Osteocyte (in vitro differentiated cells): ENCODE results near the gene BNIP5. TPM values are rescaled to one million over a fixed set of nuclear protein-coding genes. Genes with fewer than 3 reads are reported as not detected.

Experiments
- DNase-seq: peaks from one replicate; pipeline ENCODE4 v3.0.0; 2021; ENCODE audit warnings: mixed read lengths; ENCODE audit not compliant: unreplicated experiment; ENCODE audit errors: extremely low spot score
- H3K27ac Mint-ChIP-seq: one replicate; pipeline ENCODE4 v1.8.0; 2021; ENCODE audit warnings: mild to moderate bottlenecking, mixed read lengths; ENCODE audit not compliant: unreplicated experiment
- H3K27me3 Mint-ChIP-seq: one replicate; pipeline ENCODE4 v1.8.0; 2021; ENCODE audit warnings: mixed read lengths; ENCODE audit not compliant: unreplicated experiment
- H3K36me3 Mint-ChIP-seq: one replicate; pipeline ENCODE4 v1.8.0; 2021; ENCODE audit warnings: mixed read lengths; ENCODE audit not compliant: unreplicated experiment
- H3K4me1 Mint-ChIP-seq: one replicate; pipeline ENCODE4 v1.8.0; 2021; ENCODE audit warnings: mixed read lengths; ENCODE audit not compliant: unreplicated experiment
- H3K4me3 Mint-ChIP-seq: one replicate; pipeline ENCODE4 v1.8.0; 2021; ENCODE audit warnings: mild to moderate bottlenecking, moderate library complexity, mixed read lengths; ENCODE audit not compliant: unreplicated experiment
- H3K9me3 Mint-ChIP-seq: one replicate; pipeline ENCODE4 v1.8.0; 2021; ENCODE audit warnings: mixed read lengths; ENCODE audit not compliant: unreplicated experiment
- CTCF ChIP-seq: fragments of 200-600 bp; sonication (generic); IDR thresholded peaks from 2 replicates; pipeline ENCODE4 v1.5.0; 2021; ENCODE audit warnings: antibody characterized with exemption, mild to moderate bottlenecking, moderate library complexity
- total RNA-seq: library from RNA; stranded (reverse); gene quantifications from 2 replicates; pipeline ENCODE4 v1.2.1, GENCODE V29; 2021

The BNIP5 gene
- total RNA-seq, 1 donor from 2014 or later, result not detected

GRCh38 chr6:36350082-36350481 lies 13.4 kb upstream of the BNIP5 start:
- Mint-ChIP-seq H3K4me1 (peaks cover 4% of the 10 kb centered on the region), H3K9me3 (peaks cover 7% of the 10 kb centered on the region), H3K27me3 (peaks cover 26% of the 10 kb centered on the region), H3K27ac (no peak overlapping the region), H3K4me3 (no peak overlapping the region), H3K36me3 (no peaks in the 10 kb centered on the region)
- DNase-seq, result no peak
- no peak for TF ChIP-seq CTCF

GRCh38 chr6:36349240-36349639 lies 12.6 kb upstream of the BNIP5 start:
- Mint-ChIP-seq H3K27ac (no peak overlapping the region), H3K9me3 (peaks cover 7% of the 10 kb centered on the region), H3K4me1 (peaks cover 4% of the 10 kb centered on the region), H3K36me3 (no peaks in the 10 kb centered on the region), H3K27me3 (peaks cover 19% of the 10 kb centered on the region), H3K4me3 (no peak overlapping the region)
- DNase-seq, result no peak
- TF ChIP-seq CTCF, result no peak

GRCh38 chr6:36347621-36348020 lies 10.9 kb upstream of the BNIP5 start:
- Mint-ChIP-seq H3K36me3 (no peaks in the 10 kb centered on the region), H3K27ac (no peak overlapping the region), H3K4me1 (peaks cover 4% of the 10 kb centered on the region), H3K27me3 (peaks cover 14% of the 10 kb centered on the region), H3K4me3 (no peak overlapping the region), H3K9me3 (no peaks in the 10 kb centered on the region)
- no peak for TF ChIP-seq CTCF
- no peak for DNase-seq

GRCh38 chr6:36346486-36347273 lies 10.0 kb upstream of the BNIP5 start:
- Mint-ChIP-seq H3K9me3 (no peaks in the 10 kb centered on the region), H3K36me3 (no peaks in the 10 kb centered on the region), H3K27me3 (peaks cover 20% of the 10 kb centered on the region), H3K4me1 (peaks cover 4% of the 10 kb centered on the region), H3K4me3 (no peak overlapping the region), H3K27ac (no peak overlapping the region)
- TF ChIP-seq CTCF, result no peak
- no peak for DNase-seq

GRCh38 chr6:36345681-36346466 lies 9.2 kb upstream of the BNIP5 start:
- no peak for TF ChIP-seq CTCF
- no peak overlapping the region for H3K27ac Mint-ChIP-seq
- H3K9me3 Mint-ChIP-seq, result no peaks in the 10 kb centered on the region
- peaks cover 4% of the 10 kb centered on the region for H3K4me1 Mint-ChIP-seq
- H3K27me3 Mint-ChIP-seq, result peaks cover 21% of the 10 kb centered on the region
- no peaks in the 10 kb centered on the region for H3K36me3 Mint-ChIP-seq
- DNase-seq, result no peak
- H3K4me3 Mint-ChIP-seq, result no peak overlapping the region
